K562 (cell line): Measurements from ENCODE around the gene SMAD3. TPM values are rescaled to one million over a fixed set of nuclear protein-coding genes. Genes with fewer than 3 reads are reported as not detected.

Source experiments
- ATAC-seq: fragments of 200-7000 bp; cut with Tn5 transposase; 3 replicates; pipeline ENCODE4 v1.9.1; 2020; ENCODE audit warnings: moderate library complexity
- BruUV-seq: library from RNA; stranded (reverse); fragments of 400-500 nt; replicated peaks from 2 replicates; lab custom pipeline; 2021; lab: Mats Ljungman, UMichigan
- CTCF ChIA-PET: fragments of 300-600 bp; formaldehyde crosslinking; extraction: SDS; loops from one replicate; lab custom pipeline; 2021; ENCODE audit warnings: low intra/inter-chr PET ratio; lab: Yijun Ruan, JAX
- POLR2A ChIA-PET: fragments of 300-600, 350-650 bp; sonication (Branson Sonifier 250); formaldehyde crosslinking; extraction: SDS; loops from one replicate; lab custom pipeline; 2021; ENCODE audit warnings: antibody characterized with exemption, inconsistent platforms; lab: Yijun Ruan, JAX
- DNase-seq, 4 experiments: peaks; one replicate each; pipeline versions ENCODE4 v3.0.0 to v3.0.0-alpha.2; 2011 to 2018; ENCODE audit warnings: low spot score in 3 of 4, mixed read lengths in 3 of 4; ENCODE audit errors: extremely low read depth in 1 of 4
- FAIRE-seq: peaks from 2 replicates; lab custom pipeline; 2011; peaks lifted over from hg19 to GRCh38; lab: Jason Lieb, UNC
- H2AFZ ChIP-seq: 2 replicates; pipeline ENCODE4 v1.6.0; 2011; ENCODE audit warnings: low read depth, low read length, control low read depth, inconsistent platforms
- H3K27ac ChIP-seq: fragments of 200-600 bp; 3 replicates; pipeline ENCODE4 v1.8.0; 2011; ENCODE audit warnings: low read depth, mild to moderate bottlenecking, control low read depth, inconsistent platforms, low read length, moderate library complexity, mixed read lengths; ENCODE audit errors: extremely low read depth
- H3K27me3 ChIP-seq, 2 experiments: fragments of 300-600 bp in 1 of 2; 2 replicates in 1 of 2; 3 replicates in 1 of 2; pipeline versions ENCODE4 v1.6.0 to v1.8.0; 2011; ENCODE audit warnings: inconsistent platforms in 2 of 2, low read length in 2 of 2, mild to moderate bottlenecking in 1 of 2, mixed read lengths in 1 of 2, moderate library complexity in 1 of 2; ENCODE audit not compliant: control insufficient read depth in 2 of 2, insufficient read depth in 2 of 2
- H3K36me3 ChIP-seq: fragments of 300-600 bp; 3 replicates; pipeline ENCODE4 v1.8.0; 2011; ENCODE audit warnings: mild to moderate bottlenecking, low read length, inconsistent platforms; ENCODE audit not compliant: control insufficient read depth, insufficient read depth
- H3K4me1 ChIP-seq, 2 experiments: fragments of 200-600 bp in 1 of 2; replicated peaks in 1 of 2; 2 replicates in 1 of 2; 3 replicates in 1 of 2; pipeline versions ENCODE4 v1.5.1 to v1.8.0; 2011; ENCODE audit warnings: inconsistent platforms in 2 of 2, low read length in 2 of 2, mild to moderate bottlenecking in 1 of 2, mixed read lengths in 1 of 2, moderate library complexity in 1 of 2; ENCODE audit not compliant: control insufficient read depth in 2 of 2, insufficient read depth in 2 of 2
- H3K4me2 ChIP-seq: 2 replicates; pipeline ENCODE4 v1.6.1; 2011; ENCODE audit warnings: low read length, control low read depth, inconsistent platforms, mixed read lengths; ENCODE audit not compliant: insufficient read depth
- H3K4me3 ChIP-seq: fragments of 200-600 bp; sonication (generic), shearing (Covaris generic); 2 replicates; pipeline ENCODE4 v1.5.1; 2016; ENCODE audit warnings: control low read depth, inconsistent platforms
- H3K79me2 ChIP-seq: fragments of 200-600 bp; 3 replicates; pipeline ENCODE4 v1.8.0; 2011; ENCODE audit warnings: low read length, inconsistent platforms; ENCODE audit not compliant: control insufficient read depth, insufficient read depth
- H3K9ac ChIP-seq, 2 experiments: 2 replicates each; pipeline versions ENCODE4 v1.6.0 to v1.6.1; 2011; ENCODE audit warnings: low read depth in 2 of 2, low read length in 2 of 2, control low read depth in 1 of 2, inconsistent platforms in 1 of 2, mild to moderate bottlenecking in 1 of 2, mixed read lengths in 1 of 2; ENCODE audit not compliant: insufficient read depth in 1 of 2
- H3K9me1 ChIP-seq: one replicate; pipeline ENCODE4 v1.6.0; 2011; ENCODE audit warnings: inconsistent platforms, mild to moderate bottlenecking, low read length, moderate library complexity; ENCODE audit not compliant: control insufficient read depth, insufficient read depth
- H3K9me3 ChIP-seq: replicated peaks from 2 replicates; pipeline ENCODE4 v1.5.1; 2011; ENCODE audit warnings: low read depth, low read length, inconsistent platforms; ENCODE audit not compliant: control insufficient read depth, insufficient read depth
- H4K20me1 ChIP-seq: replicated peaks from 2 replicates; pipeline ENCODE4 v1.6.1; 2011; ENCODE audit warnings: low read length, inconsistent platforms, mixed read lengths; ENCODE audit not compliant: control insufficient read depth, insufficient read depth
- ESRRA ChIP-seq: fragments of 450-650 bp; IDR thresholded peaks from 2 replicates; pipeline ENCODE4 v1.6.1; 2014; ENCODE audit warnings: low read depth, mild to moderate bottlenecking, moderate library complexity, borderline replicate concordance
- WGBS: fragments of 100-300 bp; shearing (Covaris generic); methylation state at CpG from one replicate; pipeline ENCODE4 v1.1.6; 2016; ENCODE audit warnings: low coverage, mixed read lengths; ENCODE audit not compliant: insufficient coverage; ENCODE audit errors: missing lambda C conversion rate; 5-methylcytosine and 5-hydroxymethylcytosine counted together
- in situ Hi-C: fragments of 300-500 bp; cut with MboI; formaldehyde crosslinking; loops from 4 replicates; pipeline ENCODE4 v1.15.0; 2018; ENCODE audit warnings: inconsistent platforms, mixed read lengths
- intact Hi-C: fragments of 100-400 bp; cut with micrococcal nuclease; formaldehyde crosslinking; loops from 2 replicates; pipeline ENCODE4 v1.14.2; 2022
- polyA plus RNA-seq, 8 experiments: library from polyadenylated mRNA; depleted of rRNA in 4 of 8; stranded (reverse) in 5 of 8; unstranded in 3 of 8; fragments of >200 nt; fragmentation: Nextera tagmentation in 2 of 8; fragmentation: Illumina TruSeq in 1 of 8; extraction: Ambion mirVana in 2 of 8; extraction: Trizol in 1 of 8; gene quantifications; 2 replicates each; pipeline versions ENCODE4 v1.2.1 to v1.2.3, GENCODE V29; 2011 to 2014; ENCODE audit warnings: inconsistent platforms in 1 of 8, missing spikeins in 1 of 8
- total RNA-seq, 7 experiments: library from RNA; depleted of rRNA in 6 of 7; stranded (reverse); fragments of >200 nt in 6 of 7; fragmentation: Illumina TruSeq in 2 of 7; extraction: Trizol in 2 of 7; gene quantifications; 2 replicates each; pipeline versions ENCODE4 v1.2.1 to v1.2.3, GENCODE V29; 2011 to 2021; ENCODE audit warnings: low replicate concordance in 1 of 7
- TF ChIP-seq, protein P1 (sequence below): sonication (generic); formaldehyde crosslinking; IDR thresholded peaks from 2 replicates; pipeline ENCODE4 v1.5.0; 2020; ENCODE audit warnings: missing genetic modification reagents
- TF ChIP-seq, protein P2 (sequence below), 2 experiments: fragments of 150-350 bp in 1 of 2; IDR thresholded peaks; 2 replicates each; pipeline ENCODE4 v1.6.1; 2012 to 2016; ENCODE audit warnings: low read depth in 2 of 2, low read length in 2 of 2, mild to moderate bottlenecking in 1 of 2, moderate library complexity in 1 of 2

SMAD3 gene
- total and polyA plus RNA-seq, 9 of the 15 experiments (the other 6 are each of a cell fraction or from before 2014, with no cell fraction given), result 4.3 to 39.2 (median 11.1) TPM

DNA sequence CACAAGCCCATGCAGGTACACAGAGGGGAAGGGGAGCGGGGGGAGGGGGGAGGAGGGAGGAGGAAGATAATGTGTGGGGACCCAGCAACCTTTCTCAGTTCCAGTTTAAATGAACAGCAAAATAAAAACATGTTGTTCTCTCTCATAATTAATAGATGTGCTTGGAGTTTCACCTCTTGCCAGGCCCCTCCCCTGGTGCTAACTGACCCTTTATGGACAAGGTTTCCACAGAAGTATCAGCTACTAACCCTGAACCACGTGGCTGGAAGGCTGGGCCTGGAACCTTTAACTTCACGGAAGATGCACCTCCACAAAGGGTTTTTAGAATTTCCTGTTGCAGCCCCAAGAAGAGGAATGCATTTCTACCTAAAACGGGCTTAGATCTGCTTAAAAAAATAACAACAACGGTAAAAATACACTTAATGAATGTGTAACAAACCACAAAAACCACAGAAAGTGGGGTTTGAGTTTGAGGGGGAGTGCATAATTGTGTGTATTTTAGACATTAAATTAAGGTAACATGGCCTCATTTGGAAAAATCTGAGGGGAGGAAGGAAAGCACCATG is 14.8 kb upstream of the SMAD3 start:
- peaks cover 0 to 12% of the 10 kb centered on the region in 2 experiments; a peak in 4 of 5 replicates for H3K4me1 ChIP-seq
- H3K79me2 ChIP-seq, result no peaks in the 10 kb centered on the region
- DNase-seq (no peak), ATAC-seq (no peak), FAIRE-seq (no peak)
- intact Hi-C loops, result no loop called here
- H3K4me2 ChIP-seq, result no peak overlapping the region
- no peak overlapping the region for H3K9ac ChIP-seq
- H3K27ac ChIP-seq, result no peak overlapping the region
- TF ChIP-seq, protein P1, sequence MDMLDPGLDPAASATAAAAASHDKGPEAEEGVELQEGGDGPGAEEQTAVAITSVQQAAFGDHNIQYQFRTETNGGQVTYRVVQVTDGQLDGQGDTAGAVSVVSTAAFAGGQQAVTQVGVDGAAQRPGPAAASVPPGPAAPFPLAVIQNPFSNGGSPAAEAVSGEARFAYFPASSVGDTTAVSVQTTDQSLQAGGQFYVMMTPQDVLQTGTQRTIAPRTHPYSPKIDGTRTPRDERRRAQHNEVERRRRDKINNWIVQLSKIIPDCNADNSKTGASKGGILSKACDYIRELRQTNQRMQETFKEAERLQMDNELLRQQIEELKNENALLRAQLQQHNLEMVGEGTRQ (CRISPR knock-in tag), result 0 out of 2 replicates have a peak, but pooled peaks have one; percentile 15
- TF ChIP-seq, protein P2, sequence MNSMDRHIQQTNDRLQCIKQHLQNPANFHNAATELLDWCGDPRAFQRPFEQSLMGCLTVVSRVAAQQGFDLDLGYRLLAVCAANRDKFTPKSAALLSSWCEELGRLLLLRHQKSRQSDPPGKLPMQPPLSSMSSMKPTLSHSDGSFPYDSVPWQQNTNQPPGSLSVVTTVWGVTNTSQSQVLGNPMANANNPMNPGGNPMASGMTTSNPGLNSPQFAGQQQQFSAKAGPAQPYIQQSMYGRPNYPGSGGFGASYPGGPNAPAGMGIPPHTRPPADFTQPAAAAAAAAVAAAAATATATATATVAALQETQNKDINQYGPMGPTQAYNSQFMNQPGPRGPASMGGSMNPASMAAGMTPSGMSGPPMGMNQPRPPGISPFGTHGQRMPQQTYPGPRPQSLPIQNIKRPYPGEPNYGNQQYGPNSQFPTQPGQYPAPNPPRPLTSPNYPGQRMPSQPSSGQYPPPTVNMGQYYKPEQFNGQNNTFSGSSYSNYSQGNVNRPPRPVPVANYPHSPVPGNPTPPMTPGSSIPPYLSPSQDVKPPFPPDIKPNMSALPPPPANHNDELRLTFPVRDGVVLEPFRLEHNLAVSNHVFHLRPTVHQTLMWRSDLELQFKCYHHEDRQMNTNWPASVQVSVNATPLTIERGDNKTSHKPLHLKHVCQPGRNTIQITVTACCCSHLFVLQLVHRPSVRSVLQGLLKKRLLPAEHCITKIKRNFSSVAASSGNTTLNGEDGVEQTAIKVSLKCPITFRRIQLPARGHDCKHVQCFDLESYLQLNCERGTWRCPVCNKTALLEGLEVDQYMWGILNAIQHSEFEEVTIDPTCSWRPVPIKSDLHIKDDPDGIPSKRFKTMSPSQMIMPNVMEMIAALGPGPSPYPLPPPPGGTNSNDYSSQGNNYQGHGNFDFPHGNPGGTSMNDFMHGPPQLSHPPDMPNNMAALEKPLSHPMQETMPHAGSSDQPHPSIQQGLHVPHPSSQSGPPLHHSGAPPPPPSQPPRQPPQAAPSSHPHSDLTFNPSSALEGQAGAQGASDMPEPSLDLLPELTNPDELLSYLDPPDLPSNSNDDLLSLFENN (IDR thresholded peaks at IDR 0.05; ENCODE audit: low read depth in 2 of 2, low read length in 2 of 2), result no peak
- peak; percentile 29; the same call in 1 of the 2 replicates for TF ChIP-seq ESRRA
- ChIA-PET CTCF (no interaction called here), POLR2A (interaction anchor here (1.6 kb wide), 1 partner anchor 13 kb away, joined by 6 read pairs; no protein-coding TSS in a partner anchor)
- H4K20me1 ChIP-seq, result no peaks in the 10 kb centered on the region
- H3K9me1 ChIP-seq, result no peaks in the 10 kb centered on the region
- no peaks in the 10 kb centered on the region for H3K9me3 ChIP-seq
- BruUV-seq, result no TSS peak
- no peaks in the 10 kb centered on the region for H3K27me3 ChIP-seq
- H3K4me3 ChIP-seq, result no peak overlapping the region
- in situ Hi-C loops, result no loop called here
- H2AFZ ChIP-seq, result peak overlapping the region; percentile 68; the same call in 1 of the 2 replicates
- no peaks in the 10 kb centered on the region for H3K36me3 ChIP-seq
- 14% methylated on average over 4 of the region's 5 CpGs for WGBS
